ENCODE results near the gene ANKIB1. TPM values are rescaled to one million over a fixed set of nuclear protein-coding genes. Genes with fewer than 3 reads are reported as not detected.

The ANKIB1 gene
- polyA plus RNA-seq, 1 donor: 38.2 TPM

- no peak overlapping the region for H3K27ac ChIP-seq (ENCODE audit: low read length)
- no peaks in the 10 kb centered on the region for H3K4me1 ChIP-seq (ENCODE audit: control insufficient read depth, insufficient read depth, low read length)
Measured at GRCh38 chr7:92421676-92422435, 176.1 kb downstream of the ANKIB1 start.

DNA sequence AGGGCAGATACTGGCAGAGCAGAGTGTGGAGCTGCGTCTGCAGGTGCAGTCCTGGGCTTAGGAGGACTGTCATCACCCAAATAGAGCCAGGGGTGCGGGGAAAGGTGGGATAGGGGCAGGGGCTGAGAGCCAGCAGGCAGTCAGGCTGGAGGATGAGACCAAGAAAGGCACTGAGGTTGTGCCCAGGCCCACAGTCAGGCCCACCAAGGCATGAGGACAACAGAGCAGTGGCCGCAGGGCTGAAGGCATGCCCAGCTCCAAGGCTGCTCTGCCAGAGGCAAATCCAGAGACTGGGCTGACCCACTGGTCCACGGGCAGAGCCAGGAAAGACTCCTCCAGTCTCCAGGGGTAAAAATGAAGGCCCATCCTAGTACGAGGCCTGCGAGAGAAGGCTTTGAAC is 177.2 kb downstream of the ANKIB1 start:
- no CpG with 5 or more reads among the region's 6 CpGs for WGBS (ENCODE audit: insufficient coverage, low lambda C conversion rate)

More at GRCh38 chr7:92421676-92422435, 176.1 kb downstream of the ANKIB1 start:
- DNase-seq: peak in 1 of 2 donors; percentile 20
- no peaks in the 10 kb centered on the region for H3K27me3 ChIP-seq (ENCODE audit: control insufficient read depth, insufficient read depth, low read length)
- no peaks in the 10 kb centered on the region for H3K9me3 ChIP-seq (ENCODE audit: control insufficient read depth, low read depth, low read length)
- no CpG with 5 or more reads among the region's 5 CpGs for WGBS (ENCODE audit: insufficient coverage, low lambda C conversion rate)
- H3K4me3 ChIP-seq (ENCODE audit: low read length): no peak overlapping the region
- no peaks in the 10 kb centered on the region for H3K36me3 ChIP-seq (ENCODE audit: control insufficient read depth, insufficient read depth, low read length)

DNA sequence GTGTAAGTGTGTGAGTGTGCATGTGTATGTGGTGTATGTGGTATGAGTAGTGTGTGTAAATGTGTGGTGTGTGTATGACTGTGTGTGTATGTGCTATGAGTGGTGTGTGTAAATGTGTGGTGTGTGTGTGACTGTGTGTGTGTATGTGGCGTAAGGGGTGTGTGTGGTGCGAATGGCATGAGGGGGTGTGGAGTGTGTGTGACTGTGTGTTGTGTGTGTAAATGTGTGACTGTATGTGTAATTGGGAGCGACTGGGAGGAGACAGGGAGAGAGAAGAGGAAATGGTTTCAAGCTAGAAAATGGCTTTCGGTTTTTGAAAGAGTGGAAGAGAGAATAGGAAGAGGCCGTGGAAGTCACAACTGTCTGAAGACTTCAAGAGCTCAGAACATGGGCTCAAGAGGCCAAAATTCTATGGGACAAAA is 177.9 kb downstream of the ANKIB1 start:
- H3K4me3 ChIP-seq (ENCODE audit: low read length): no peak overlapping the region
- no peaks in the 10 kb centered on the region for H3K9me3 ChIP-seq (ENCODE audit: control insufficient read depth, low read depth, low read length)
- H3K36me3 ChIP-seq (ENCODE audit: control insufficient read depth, insufficient read depth, low read length): no peaks in the 10 kb centered on the region
- no peak overlapping the region for H3K27ac ChIP-seq (ENCODE audit: low read length)
- no peaks in the 10 kb centered on the region for H3K27me3 ChIP-seq (ENCODE audit: control insufficient read depth, insufficient read depth, low read length)
- 100% methylated on average over 1 of the region's 5 CpGs for WGBS (ENCODE audit: insufficient coverage, low lambda C conversion rate)
- DNase-seq: no peak
- H3K4me1 ChIP-seq (ENCODE audit: control insufficient read depth, insufficient read depth, low read length): no peaks in the 10 kb centered on the region

More for the DNA sequence above, 177.2 kb downstream of the ANKIB1 start:
- Histone ChIP-seq H3K36me3 (ENCODE audit: control insufficient read depth, insufficient read depth, low read length) (no peaks in the 10 kb centered on the region), H3K27ac (ENCODE audit: low read length) (no peak overlapping the region), H3K4me1 (ENCODE audit: control insufficient read depth, insufficient read depth, low read length) (no peaks in the 10 kb centered on the region), H3K9me3 (ENCODE audit: control insufficient read depth, low read depth, low read length) (no peaks in the 10 kb centered on the region), H3K4me3 (ENCODE audit: low read length) (no peak overlapping the region), H3K27me3 (ENCODE audit: control insufficient read depth, insufficient read depth, low read length) (no peaks in the 10 kb centered on the region)
- DNase-seq: no peak

DNA sequence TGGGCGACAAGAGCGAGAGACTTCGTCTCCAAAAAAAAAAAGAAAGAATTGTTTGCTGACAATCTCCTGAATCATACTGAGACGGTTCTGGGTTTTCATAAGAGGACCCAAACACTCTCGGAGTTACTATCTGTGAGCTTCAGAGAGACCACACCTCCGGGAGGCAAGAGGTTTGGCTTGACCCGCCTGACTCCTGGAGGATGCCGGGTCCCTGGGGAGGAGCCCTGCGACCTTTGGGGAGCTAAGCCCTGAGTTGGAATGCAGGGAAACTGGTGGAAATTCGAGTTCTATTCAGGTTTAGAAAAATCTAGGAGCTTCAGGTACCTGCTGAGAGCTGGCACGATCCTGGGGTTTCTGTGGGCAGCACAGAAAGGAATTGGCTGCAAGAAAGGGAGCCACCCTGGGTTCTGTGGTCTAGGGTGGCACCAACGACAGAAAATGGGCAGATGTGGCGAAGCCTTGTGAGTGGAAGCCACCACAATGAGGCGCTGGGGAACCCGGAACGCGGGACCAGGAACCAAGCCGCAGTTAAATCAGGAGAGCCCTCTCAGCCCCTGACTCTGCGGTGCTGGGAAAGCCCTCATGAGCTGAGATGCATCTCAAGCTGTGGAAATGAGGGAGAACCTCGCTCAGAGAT is 179.7 kb downstream of the ANKIB1 start:
- H3K9me3 ChIP-seq (ENCODE audit: control insufficient read depth, low read depth, low read length): no peaks in the 10 kb centered on the region
- H3K27me3 ChIP-seq (ENCODE audit: control insufficient read depth, insufficient read depth, low read length): no peaks in the 10 kb centered on the region
- H3K4me1 ChIP-seq (ENCODE audit: control insufficient read depth, insufficient read depth, low read length): no peaks in the 10 kb centered on the region
- no peak for DNase-seq
- no peak overlapping the region for H3K4me3 ChIP-seq (ENCODE audit: low read length)
- H3K36me3 ChIP-seq (ENCODE audit: control insufficient read depth, insufficient read depth, low read length): no peaks in the 10 kb centered on the region
- WGBS (ENCODE audit: insufficient coverage, low lambda C conversion rate): 60% methylated on average over 1 of the region's 20 CpGs
- no peak overlapping the region for H3K27ac ChIP-seq (ENCODE audit: low read length)

GRCh38 chr7:92427193-92427592 is 181.4 kb downstream of the ANKIB1 start:
- Histone ChIP-seq H3K36me3 (ENCODE audit: control insufficient read depth, insufficient read depth, low read length) (no peaks in the 10 kb centered on the region), H3K9me3 (ENCODE audit: control insufficient read depth, low read depth, low read length) (no peaks in the 10 kb centered on the region), H3K4me3 (ENCODE audit: low read length) (no peak overlapping the region), H3K27ac (ENCODE audit: low read length) (no peak overlapping the region), H3K27me3 (ENCODE audit: control insufficient read depth, insufficient read depth, low read length) (no peaks in the 10 kb centered on the region), H3K4me1 (ENCODE audit: control insufficient read depth, insufficient read depth, low read length) (no peaks in the 10 kb centered on the region)
- no peak for DNase-seq
- no CpG with 5 or more reads among the region's 3 CpGs for WGBS (ENCODE audit: insufficient coverage, low lambda C conversion rate)

DNA sequence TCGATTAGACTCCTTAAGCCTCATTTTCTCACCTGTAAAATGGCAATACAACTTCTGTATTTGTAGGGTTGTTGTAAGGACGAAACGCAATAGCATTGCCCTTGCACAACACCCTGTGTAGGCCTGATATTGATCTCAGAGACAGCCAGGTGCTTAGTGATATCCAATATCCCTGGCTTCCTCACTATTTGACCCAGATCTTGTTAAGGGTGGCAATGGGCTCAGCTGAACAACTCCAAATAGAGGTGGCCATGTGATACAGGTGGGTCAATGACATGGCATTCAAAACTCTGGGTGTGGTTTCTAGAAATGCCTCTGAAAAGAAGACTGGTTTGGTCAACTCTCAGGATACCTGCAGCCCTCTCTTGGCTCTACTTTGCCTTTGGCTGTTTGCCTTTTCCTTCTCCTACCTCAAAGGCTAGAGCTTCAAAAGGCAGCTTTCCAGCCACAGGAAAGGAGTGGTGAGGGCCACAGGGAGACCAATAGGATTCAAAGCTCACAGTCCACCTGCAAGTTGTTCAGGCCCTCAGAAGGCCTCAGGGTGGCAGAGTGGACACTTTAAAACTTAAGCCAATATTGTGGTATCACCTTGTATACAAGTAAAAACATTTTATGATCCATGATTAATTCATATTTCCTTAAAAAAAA is 186.6 kb downstream of the ANKIB1 start:
- 100% methylated on average over 3 of the region's 3 CpGs for WGBS (ENCODE audit: insufficient coverage, low lambda C conversion rate)
- DNase-seq: no peak
- no peak overlapping the region for H3K27ac ChIP-seq (ENCODE audit: low read length)
- H3K4me1 ChIP-seq (ENCODE audit: control insufficient read depth, insufficient read depth, low read length): no peaks in the 10 kb centered on the region
- no peak overlapping the region for H3K4me3 ChIP-seq (ENCODE audit: low read length)
- no peaks in the 10 kb centered on the region for H3K9me3 ChIP-seq (ENCODE audit: control insufficient read depth, low read depth, low read length)
- H3K36me3 ChIP-seq (ENCODE audit: control insufficient read depth, insufficient read depth, low read length): no peaks in the 10 kb centered on the region
- H3K27me3 ChIP-seq (ENCODE audit: control insufficient read depth, insufficient read depth, low read length): no peaks in the 10 kb centered on the region

- Histone ChIP-seq H3K9me3 (ENCODE audit: control insufficient read depth, low read depth, low read length) (no peaks in the 10 kb centered on the region), H3K4me3 (ENCODE audit: low read length) (no peak overlapping the region), H3K4me1 (ENCODE audit: control insufficient read depth, insufficient read depth, low read length) (no peaks in the 10 kb centered on the region), H3K36me3 (ENCODE audit: control insufficient read depth, insufficient read depth, low read length) (no peaks in the 10 kb centered on the region), H3K27ac (ENCODE audit: low read length) (no peak overlapping the region), H3K27me3 (ENCODE audit: control insufficient read depth, insufficient read depth, low read length) (no peaks in the 10 kb centered on the region)
- WGBS (ENCODE audit: insufficient coverage, low lambda C conversion rate): 86% methylated on average over 4 of the region's 8 CpGs
- DNase-seq: no peak
Measured at GRCh38 chr7:92433019-92433418, 187.2 kb downstream of the ANKIB1 start.

- no peaks in the 10 kb centered on the region for H3K9me3 ChIP-seq (ENCODE audit: control insufficient read depth, low read depth, low read length)
- no peak overlapping the region for H3K4me3 ChIP-seq (ENCODE audit: low read length)
- no peak for DNase-seq
- no peaks in the 10 kb centered on the region for H3K4me1 ChIP-seq (ENCODE audit: control insufficient read depth, insufficient read depth, low read length)
- no peaks in the 10 kb centered on the region for H3K36me3 ChIP-seq (ENCODE audit: control insufficient read depth, insufficient read depth, low read length)
- no peaks in the 10 kb centered on the region for H3K27me3 ChIP-seq (ENCODE audit: control insufficient read depth, insufficient read depth, low read length)
- H3K27ac ChIP-seq (ENCODE audit: low read length): no peak overlapping the region
- WGBS (ENCODE audit: insufficient coverage, low lambda C conversion rate): no CpG with 5 or more reads among the region's 2 CpGs
Measured at GRCh38 chr7:92435542-92435941, 189.8 kb downstream of the ANKIB1 start.

- no peaks in the 10 kb centered on the region for H3K9me3 ChIP-seq (ENCODE audit: control insufficient read depth, low read depth, low read length)
- H3K4me3 ChIP-seq (ENCODE audit: low read length): no peak overlapping the region
- no peaks in the 10 kb centered on the region for H3K4me1 ChIP-seq (ENCODE audit: control insufficient read depth, insufficient read depth, low read length)
- no peaks in the 10 kb centered on the region for H3K36me3 ChIP-seq (ENCODE audit: control insufficient read depth, insufficient read depth, low read length)
- WGBS (ENCODE audit: insufficient coverage, low lambda C conversion rate): no CpG with 5 or more reads among the region's 7 CpGs
- no peak overlapping the region for H3K27ac ChIP-seq (ENCODE audit: low read length)
- H3K27me3 ChIP-seq (ENCODE audit: control insufficient read depth, insufficient read depth, low read length): no peaks in the 10 kb centered on the region
- no peak for DNase-seq
Measured at GRCh38 chr7:92436612-92437445, 191.1 kb downstream of the ANKIB1 start.

GRCh38 chr7:92437956-92438491 is 192.2 kb downstream of the ANKIB1 start:
- Histone ChIP-seq H3K36me3 (ENCODE audit: control insufficient read depth, insufficient read depth, low read length) (no peaks in the 10 kb centered on the region), H3K27me3 (ENCODE audit: control insufficient read depth, insufficient read depth, low read length) (no peaks in the 10 kb centered on the region), H3K27ac (ENCODE audit: low read length) (no peak overlapping the region), H3K4me1 (ENCODE audit: control insufficient read depth, insufficient read depth, low read length) (no peaks in the 10 kb centered on the region), H3K4me3 (ENCODE audit: low read length) (no peak overlapping the region), H3K9me3 (ENCODE audit: control insufficient read depth, low read depth, low read length) (no peaks in the 10 kb centered on the region)
- DNase-seq: no peak
- WGBS (ENCODE audit: insufficient coverage, low lambda C conversion rate): 100% methylated on average over 1 of the region's 6 CpGs
